HFF-Myc (cell line): ENCODE results near the gene PIM3.
A peak's percentile ranks its signal among the peaks of the same experiment; 100 is the strongest.
"Not testable (repeated sequence)": the region's sequence is repeated elsewhere in the genome, so short reads cannot be mapped to it uniquely, and the experiment has no call there.

ENCODE experiments used
- DNase-seq: peaks from one replicate; pipeline ENCODE4 v3.0.0-alpha.2; 2011; ENCODE audit warnings: low read depth; ENCODE audit errors: extremely low read depth
- H3K4me3 ChIP-seq: replicated peaks from 2 replicates; pipeline ENCODE4 v1.5.1; 2011; ENCODE audit warnings: low read depth, mild to moderate bottlenecking, control low read depth, low read length
- CTCF ChIP-seq: IDR thresholded peaks from 2 replicates; pipeline ENCODE4 v1.5.1; 2012; ENCODE audit warnings: mild to moderate bottlenecking, low read depth, low read length, control low read depth; ENCODE audit errors: missing control alignments

The PIM3 gene

GRCh38 chr22:49977578-49977977, 17.0 kb downstream of the PIM3 start:
- no peak for DNase-seq
- H3K4me3 ChIP-seq, result no peak overlapping the region
- TF ChIP-seq CTCF, result no peak

GRCh38 chr22:49979587-49980264, 19.2 kb downstream of the PIM3 start:
- DNase-seq, result no peak
- no peak overlapping the region for H3K4me3 ChIP-seq
- TF ChIP-seq CTCF, result peak; percentile 76

GRCh38 chr22:49981799-49982198, 21.2 kb downstream of the PIM3 start:
- not testable (repeated sequence) for H3K4me3 ChIP-seq, DNase-seq

GRCh38 chr22:49983148-49984042, 22.8 kb downstream of the PIM3 start:
- no peak overlapping the region for H3K4me3 ChIP-seq
- TF ChIP-seq CTCF, result peak; percentile 28
- DNase-seq, result no peak

- no peak overlapping the region for H3K4me3 ChIP-seq
- no peak for TF ChIP-seq CTCF
- DNase-seq, result no peak
Observed at GRCh38 chr22:49986325-49986724, 25.8 kb downstream of the PIM3 start.

- not testable (repeated sequence) for H3K4me3 ChIP-seq, DNase-seq
Observed at GRCh38 chr22:49989826-49990225, 29.3 kb downstream of the PIM3 start.

- no peak overlapping the region for H3K4me3 ChIP-seq
- DNase-seq, result no peak
- no peak for TF ChIP-seq CTCF
Observed at GRCh38 chr22:49991167-49991566, 30.6 kb downstream of the PIM3 start.
